GM21381 (cell line): Measurements from ENCODE around the gene PLEKHM1.

Experiments used
- ATAC-seq: cut with Tn5 transposase; IDR thresholded peaks from one replicate; pipeline ENCODE4 v1.9.1; 2021; ENCODE audit warnings: mild to moderate bottlenecking, moderate library complexity; ENCODE audit not compliant: unreplicated experiment

Gene PLEKHM1

DNA sequence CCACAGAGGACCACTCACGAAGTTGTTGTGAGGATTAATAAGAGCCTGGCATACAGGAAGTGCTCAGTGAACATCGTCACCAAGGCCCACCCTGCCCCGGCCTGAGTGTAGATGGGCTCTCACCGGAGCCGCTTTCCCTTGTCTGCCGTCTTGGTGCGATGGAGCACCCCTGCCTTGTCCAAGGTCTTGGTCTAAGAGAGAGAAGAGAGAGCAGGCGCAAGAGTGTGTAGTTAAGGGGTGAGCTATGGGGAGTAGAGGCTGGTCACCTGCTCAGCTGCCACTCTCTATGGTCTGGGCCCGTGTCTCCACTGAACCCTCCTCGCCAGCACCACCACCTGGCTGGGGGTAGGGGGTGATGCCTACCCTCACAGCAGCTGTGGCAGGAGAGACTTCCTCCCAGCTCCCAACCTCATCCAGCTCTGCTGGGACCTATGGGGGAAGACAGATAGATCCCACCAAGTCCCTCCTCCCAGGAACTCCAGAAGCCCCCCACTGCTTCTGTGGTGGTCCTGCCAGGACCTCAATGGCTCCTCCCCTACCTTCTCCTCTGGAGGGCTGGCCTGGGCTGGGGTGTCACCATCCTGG is 86.5 kb downstream of the PLEKHM1 start:
- no peak for ATAC-seq

GRCh38 chr17:45402916-45403315 is 87.6 kb downstream of the PLEKHM1 start:
- ATAC-seq, result no peak

- ATAC-seq, result no peak
These were observed 91.7 kb downstream of the PLEKHM1 start for GRCh38 chr17:45398800-45399199.

DNA sequence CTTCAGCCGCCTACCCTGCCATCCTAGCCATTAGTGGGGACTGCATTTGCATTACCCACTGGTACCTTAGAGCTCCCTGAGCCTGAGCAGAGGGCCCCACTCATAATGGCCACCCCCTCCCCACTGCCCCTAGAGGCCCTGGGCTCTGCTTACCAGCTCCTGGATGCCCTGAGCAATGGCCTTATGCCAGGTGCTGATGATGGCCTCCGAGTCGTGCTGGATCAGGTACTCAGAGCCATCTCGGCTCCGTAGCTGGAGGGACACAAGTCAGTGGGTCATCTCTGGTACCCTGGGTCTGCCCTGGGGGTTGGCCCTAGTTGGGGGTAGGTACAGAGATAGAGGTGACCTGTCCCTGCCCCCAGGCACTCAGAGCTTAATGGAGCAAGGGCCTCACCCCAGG is 92.7 kb downstream of the PLEKHM1 start:
- no peak for ATAC-seq

DNA sequence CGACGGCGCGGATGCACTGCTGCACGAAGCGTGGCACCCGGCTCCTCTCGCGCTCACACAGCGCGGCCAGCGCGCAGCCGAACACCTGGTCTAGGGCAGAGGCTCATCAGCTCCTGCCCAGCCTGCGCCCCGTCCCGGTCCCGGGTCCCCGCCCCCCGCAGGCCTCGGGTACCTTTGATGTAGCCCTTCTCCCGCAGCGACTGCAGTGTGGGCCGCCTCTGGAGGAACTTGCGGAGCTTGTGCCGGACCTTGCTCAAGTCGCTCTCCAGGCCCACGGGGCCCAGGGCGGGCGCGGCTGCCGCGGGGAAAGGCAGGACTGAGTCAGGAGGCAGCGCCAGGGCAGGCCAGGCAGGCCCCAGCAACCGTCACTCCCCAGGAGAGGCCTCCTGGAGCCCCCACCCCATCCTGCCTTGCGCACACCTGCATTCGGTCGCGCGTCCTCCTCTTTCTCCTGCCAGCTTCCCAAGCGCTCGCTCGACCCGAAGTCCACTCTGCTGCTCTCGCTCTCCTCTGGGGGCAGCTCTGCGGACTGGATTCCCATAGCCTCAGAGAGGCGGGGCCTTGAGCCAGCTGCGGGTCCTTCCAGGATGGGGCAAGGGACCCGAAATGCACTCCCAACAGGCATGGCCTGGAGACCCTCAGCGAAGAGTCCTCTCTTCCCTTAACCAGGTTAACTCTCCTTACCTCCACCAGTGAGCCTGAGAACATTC is 93.9 kb downstream of the PLEKHM1 start:
- ATAC-seq, result no peak

- no peak for ATAC-seq
These were observed 94.7 kb downstream of the PLEKHM1 start for GRCh38 chr17:45395569-45396415.

- ATAC-seq, result no peak
These were observed 95.5 kb downstream of the PLEKHM1 start for GRCh38 chr17:45394913-45395568.

- ATAC-seq, result no peak
These were observed 96.0 kb downstream of the PLEKHM1 start for GRCh38 chr17:45394564-45394912.

DNA sequence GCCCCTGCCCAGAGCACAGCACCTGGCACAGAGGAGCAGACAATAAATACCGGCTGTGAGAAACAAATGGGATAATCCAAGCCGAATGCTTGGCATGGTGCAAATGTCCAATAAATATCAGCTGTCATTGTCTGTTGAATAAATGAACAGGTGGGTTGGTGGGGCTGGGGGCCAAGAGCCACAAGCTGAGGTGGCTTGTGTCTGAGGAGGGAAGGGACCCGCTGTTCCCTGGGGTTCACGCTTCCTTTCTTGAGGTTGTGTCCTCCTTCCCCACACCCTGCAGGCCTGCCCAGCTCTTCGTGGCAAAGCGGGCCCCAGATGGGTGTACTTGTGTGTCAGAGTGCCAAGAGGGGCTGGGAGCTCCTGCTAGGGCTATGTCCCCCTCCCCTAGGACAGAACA is 96.4 kb downstream of the PLEKHM1 start:
- ATAC-seq, result no peak

DNA sequence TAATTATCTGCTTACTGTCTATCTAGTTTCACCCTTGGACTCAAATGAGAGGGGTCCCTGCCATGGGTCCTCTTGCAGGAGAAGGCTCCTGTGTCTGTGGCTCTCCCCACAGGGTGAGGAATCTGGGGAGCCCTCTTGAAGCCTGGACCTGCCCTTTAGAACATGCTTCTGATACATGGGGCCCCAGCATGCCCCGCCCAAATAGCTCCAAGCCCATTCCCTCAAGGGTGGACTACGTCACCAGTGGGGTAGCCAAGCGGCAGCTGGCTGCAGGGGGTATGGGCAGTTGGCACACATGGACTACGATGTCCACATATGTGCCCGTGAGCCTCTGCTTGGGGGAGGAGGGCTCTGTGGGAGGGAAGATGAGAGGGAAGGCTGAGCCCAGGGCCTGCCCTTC is 97.1 kb downstream of the PLEKHM1 start:
- ATAC-seq, result no peak

DNA sequence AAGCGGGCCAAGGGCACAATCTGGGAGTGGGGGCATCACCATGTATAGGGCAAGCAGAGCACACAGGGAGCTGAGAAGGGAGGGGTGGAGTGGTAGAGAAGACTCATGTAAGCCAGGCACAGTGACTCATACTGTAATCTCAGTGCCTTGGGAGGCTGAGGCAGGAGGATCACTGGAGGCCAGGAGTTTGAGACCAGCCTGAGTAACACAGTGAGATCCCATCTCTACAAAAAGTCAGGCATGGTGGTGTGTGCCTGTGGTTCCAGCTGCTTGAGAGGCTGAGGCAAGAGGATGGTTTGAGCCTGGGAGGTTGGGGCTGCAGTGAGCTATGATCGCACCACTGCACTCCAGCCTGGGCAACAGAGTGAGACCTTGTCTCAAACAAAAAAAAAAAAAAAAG is 98.6 kb downstream of the PLEKHM1 start:
- ATAC-seq, result no peak

DNA sequence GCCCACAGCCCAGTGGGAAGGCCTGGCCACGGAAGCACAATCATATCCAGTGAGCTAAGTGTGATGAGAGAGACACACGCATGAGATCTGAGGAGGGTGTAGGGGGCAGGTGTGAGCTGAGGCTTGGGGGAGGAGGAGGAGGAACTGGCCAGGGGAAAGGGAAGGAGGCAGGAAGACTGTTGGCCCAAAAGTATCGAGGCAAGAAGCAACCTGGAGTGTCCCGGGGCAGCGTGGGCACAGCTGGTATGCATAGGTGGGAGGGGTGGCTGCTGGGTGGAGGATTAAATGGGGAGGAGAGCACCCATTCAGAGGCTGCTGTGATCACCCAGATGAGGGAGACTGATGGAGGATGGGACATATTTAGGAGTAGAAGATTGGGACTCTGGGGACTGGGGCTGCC is 99.2 kb downstream of the PLEKHM1 start:
- no peak for ATAC-seq

DNA sequence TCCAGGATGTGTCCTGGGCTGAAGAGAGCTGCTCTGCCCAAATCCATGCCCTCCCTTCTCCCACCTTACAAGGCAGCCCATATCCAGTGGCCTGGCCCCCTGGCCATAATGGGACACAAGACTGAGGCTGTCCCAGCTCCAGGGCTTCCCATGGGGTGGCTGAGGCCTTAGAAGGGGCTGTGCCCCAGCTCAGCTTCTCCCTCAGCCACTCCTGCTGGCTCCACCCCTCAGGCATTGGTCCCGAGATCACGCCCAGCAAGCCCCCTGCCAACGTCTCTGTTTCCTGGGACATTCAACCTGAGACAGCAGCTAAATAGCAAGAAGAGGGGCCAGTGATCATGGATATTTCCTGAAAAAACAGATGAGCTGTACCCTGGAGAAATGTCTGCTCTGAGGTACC is 101.2 kb downstream of the PLEKHM1 start:
- no peak for ATAC-seq

DNA sequence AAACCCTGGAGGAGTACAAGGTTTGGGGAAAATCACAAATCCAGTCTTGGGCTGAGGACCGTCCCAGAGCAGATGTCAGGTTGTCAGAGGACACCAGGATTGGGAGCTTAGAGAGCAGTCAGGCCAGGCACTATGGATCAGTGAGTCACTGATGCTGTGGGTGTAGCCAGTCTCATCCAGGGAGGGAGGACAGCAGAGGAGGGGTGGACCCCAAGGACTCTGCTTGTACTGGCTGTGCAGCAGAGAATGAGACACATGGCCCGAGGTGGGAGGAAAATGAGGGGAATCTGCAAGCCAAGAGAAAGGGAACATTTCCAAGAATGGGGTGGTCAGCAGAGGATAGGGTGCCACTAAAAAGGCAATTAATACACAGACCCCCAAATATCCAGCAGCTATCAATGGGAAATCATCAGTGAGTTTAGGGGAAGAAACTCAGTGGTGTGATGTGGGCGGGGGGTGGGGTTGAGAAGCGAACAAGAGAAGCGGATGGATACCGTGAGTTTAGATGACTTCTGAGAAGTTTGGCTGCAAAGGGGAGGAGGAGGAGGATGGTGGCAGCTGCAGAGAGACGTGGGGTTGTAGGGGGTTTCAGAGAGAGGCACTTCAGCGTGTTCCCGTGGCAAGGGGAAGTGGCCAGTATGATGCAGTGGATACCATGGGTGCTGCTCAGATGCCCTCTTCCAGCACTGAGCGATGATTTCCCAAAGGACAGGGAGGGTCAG is 101.8 kb downstream of the PLEKHM1 start:
- no peak for ATAC-seq

DNA sequence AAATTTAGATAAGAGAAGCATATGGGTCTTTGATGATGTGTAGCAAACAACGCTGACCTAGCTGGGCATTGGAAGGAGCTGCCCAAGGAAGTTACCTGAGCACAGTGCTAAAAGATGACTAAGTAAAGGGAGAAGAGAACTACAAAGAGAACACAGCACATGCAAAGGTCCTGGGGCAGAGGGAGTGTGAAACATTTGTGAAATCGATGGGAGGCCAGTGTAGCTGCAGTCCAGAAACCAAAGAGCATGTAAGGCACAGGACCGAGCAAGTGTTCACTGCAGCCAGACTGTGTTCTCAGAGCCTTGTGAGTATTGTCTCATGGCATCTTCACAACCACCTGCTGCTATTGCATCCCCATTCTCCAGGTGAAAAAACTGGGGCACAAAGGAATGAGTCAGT is 102.8 kb downstream of the PLEKHM1 start:
- ATAC-seq, result no peak

DNA sequence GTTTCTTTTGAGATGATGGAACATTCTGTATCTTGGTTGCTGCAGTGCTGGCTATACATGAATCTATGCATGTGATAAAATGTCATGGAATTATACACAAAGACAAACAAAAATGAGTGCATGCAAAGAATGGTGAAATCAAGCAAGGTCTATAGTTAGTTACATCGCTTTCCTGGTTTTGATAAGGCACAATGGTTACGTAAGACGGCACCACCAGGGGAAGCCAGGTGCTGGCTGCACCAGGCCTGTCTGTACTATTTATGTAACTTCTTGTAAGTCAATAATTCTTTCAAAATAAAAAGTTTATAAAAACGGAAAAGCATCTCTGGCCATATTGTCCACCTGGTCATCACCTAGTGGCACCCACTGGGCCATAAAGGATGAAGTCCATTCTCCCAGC is 104.3 kb downstream of the PLEKHM1 start:
- ATAC-seq, result no peak
